SK-MEL-5 (cell line): ENCODE measurements around the gene PKD1. TPM values are rescaled to one million over a fixed set of nuclear protein-coding genes. Genes with fewer than 3 reads are reported as not detected.

Experiments used
- DNase-seq: peaks from one replicate; pipeline ENCODE4 v3.0.0-alpha.2; 2016; ENCODE audit warnings: low read depth, low spot score
- in situ Hi-C: cut with HindIII; loops from 2 replicates; pipeline ENCODE4 v1.10.0; 2016; ENCODE audit warnings: low sequenced_read_pairs, high pct_unique_total_duplicates, low pct_unique_long_range_greater_than_20kb
- small RNA-seq, 2 experiments: library from RNA; depleted of rRNA; stranded (forward); fragments of <200 nt; gene quantifications; one replicate each; pipeline ENCODE3, GENCODE V24; 2014
- total RNA-seq: library from RNA; depleted of rRNA; stranded (reverse); fragments of >200 nt; shearing (Covaris generic); gene quantifications from 2 replicates; pipeline ENCODE4 v1.2.3, GENCODE V29; 2014; rRNA removed

PKD1 gene
- total RNA-seq, 1 experiment from 2014 or later: 18.8 TPM

- in situ Hi-C loops: no loop called here
- DNase-seq: no peak
These were observed 95.5 kb downstream of the PKD1 start for GRCh38 chr16:2040041-2040786.

GRCh38 chr16:2039274-2040031 is 96.2 kb downstream of the PKD1 start:
- DNase-seq: no peak
- in situ Hi-C loops: no loop called here

Small RNAs within 50 kb of the gene (small RNA-seq; reads per million reads assigned to genes)
- gene MIR1225 (0 reads per million in 2 experiments), gene MIR3180-5 (0 reads per million in 2 experiments), gene MIR4516 (0 reads per million in 2 experiments), gene RF00019 (0 reads per million in 2 experiments), gene SNORD60 (0 reads per million in 2 experiments)

Other genes starting within 250 kb of the PKD1 start
- gene HS3ST6, start 217.5 kb downstream of the PKD1 start, total RNA-seq: not detected in 2 replicates
- 17.2 and 23.6 TPM in 2 replicates for gene MSRB1, start 192.7 kb downstream of the PKD1 start, total RNA-seq
- gene RPL3L, start 181.2 kb downstream of the PKD1 start, total RNA-seq: not detected in 2 replicates
- gene NDUFB10, start 176.4 kb downstream of the PKD1 start, total RNA-seq: 234 and 241 TPM in 2 replicates
- 2,672 and 2,687 TPM in 2 replicates for gene RPS2, start 171.1 kb downstream of the PKD1 start, total RNA-seq
- not detected in 2 replicates for gene RNF151, start 169.0 kb downstream of the PKD1 start, total RNA-seq
- 26.5 and 27.9 TPM in 2 replicates for gene TBL3, start 163.8 kb downstream of the PKD1 start, total RNA-seq
- gene NOXO1, start 154.4 kb downstream of the PKD1 start, total RNA-seq: not detected in 2 replicates
- 29.2 and 33.9 TPM in 2 replicates for gene GFER, start 151.7 kb downstream of the PKD1 start, total RNA-seq
- gene SYNGR3, start 145.9 kb downstream of the PKD1 start, total RNA-seq: 0.37 and 1.5 TPM in 2 replicates
- 10.4 and 10.7 TPM in 2 replicates for gene ZNF598, start 126.1 kb downstream of the PKD1 start, total RNA-seq
- 0.55 TPM in 1 of 2 replicates, not detected in the other for gene NPW, start 116.1 kb downstream of the PKD1 start, total RNA-seq
- 7.0 and 9.3 TPM in 2 replicates for gene NHERF2, start 109.0 kb downstream of the PKD1 start, total RNA-seq
- gene NTHL1, start 88.1 kb downstream of the PKD1 start, total RNA-seq: 27.0 and 31.2 TPM in 2 replicates
- gene TSC2, start 87.9 kb downstream of the PKD1 start, total RNA-seq: 11.6 and 20.2 TPM in 2 replicates
- gene RAB26, start 12.7 kb upstream of the PKD1 start, total RNA-seq: 0.27 and 0.40 TPM in 2 replicates
- 59.3 and 62.4 TPM in 2 replicates for gene TRAF7, start 19.9 kb upstream of the PKD1 start, total RNA-seq
- gene CASKIN1, start 60.7 kb upstream of the PKD1 start, total RNA-seq: 0.67 and 0.95 TPM in 2 replicates
- 29.9 and 33.4 TPM in 2 replicates for gene MLST8, start 69.6 kb upstream of the PKD1 start, total RNA-seq
- gene BRICD5, start 75.0 kb upstream of the PKD1 start, total RNA-seq: 0.96 and 1.6 TPM in 2 replicates
- gene PGP, start 78.9 kb upstream of the PKD1 start, total RNA-seq: 13.6 and 15.1 TPM in 2 replicates
- gene E4F1, start 87.7 kb upstream of the PKD1 start, total RNA-seq: 17.5 and 19.0 TPM in 2 replicates
- 1.0 and 1.3 TPM in 2 replicates for gene DNASE1L2, start 100.5 kb upstream of the PKD1 start, total RNA-seq
- gene ECI1, start 115.7 kb upstream of the PKD1 start, total RNA-seq: 44.5 and 47.7 TPM in 2 replicates
- 101 and 113 TPM in 2 replicates for gene RNPS1, start 132.2 kb upstream of the PKD1 start, total RNA-seq
- 0.24 and 0.40 TPM in 2 replicates for gene ABCA3, start 204.8 kb upstream of the PKD1 start, total RNA-seq